Measurements from ENCODE around the gene PCBD2.
"Not testable (repeated sequence)": the region's sequence is repeated elsewhere in the genome, so short reads cannot be mapped to it uniquely, and the experiment has no call there.

The PCBD2 gene

GRCh38 chr5:134910752-134911151 is 5.8 kb downstream of the PCBD2 start:
- not testable (repeated sequence) for DNase-seq

- no peak for DNase-seq
These were observed 6.6 kb downstream of the PCBD2 start for GRCh38 chr5:134911285-134912206.

GRCh38 chr5:134913254-134913653 is 8.3 kb downstream of the PCBD2 start:
- DNase-seq: no peak

- DNase-seq: no peak
These were observed 8.9 kb downstream of the PCBD2 start for GRCh38 chr5:134913795-134914194.

- DNase-seq: no peak
These were observed 12.3 kb downstream of the PCBD2 start for GRCh38 chr5:134917070-134917815.

GRCh38 chr5:134918861-134919260 is 13.9 kb downstream of the PCBD2 start:
- DNase-seq: no peak

GRCh38 chr5:134920848-134921575 is 16.1 kb downstream of the PCBD2 start:
- DNase-seq: no peak

- DNase-seq: no peak
These were observed 27.6 kb downstream of the PCBD2 start for GRCh38 chr5:134932508-134932907.

GRCh38 chr5:134934202-134934601 is 29.3 kb downstream of the PCBD2 start:
- no peak for DNase-seq

GRCh38 chr5:134935711-134936602 is 31.0 kb downstream of the PCBD2 start:
- no peak for DNase-seq

GRCh38 chr5:134937526-134937925 is 32.6 kb downstream of the PCBD2 start:
- DNase-seq: no peak

- DNase-seq: no peak
These were observed 33.1 kb downstream of the PCBD2 start for GRCh38 chr5:134938030-134938429.

GRCh38 chr5:134939500-134939899 is 34.6 kb downstream of the PCBD2 start:
- no peak for DNase-seq

- no peak for DNase-seq
These were observed 38.6 kb downstream of the PCBD2 start for GRCh38 chr5:134943547-134943946.

- no peak for DNase-seq
These were observed 39.7 kb downstream of the PCBD2 start for GRCh38 chr5:134944630-134945029.

- DNase-seq: no peak
These were observed 40.1 kb downstream of the PCBD2 start for GRCh38 chr5:134945041-134945440.

GRCh38 chr5:134948911-134949310 is 44.0 kb downstream of the PCBD2 start:
- no peak for DNase-seq

- no peak for DNase-seq
These were observed 44.4 kb downstream of the PCBD2 start for GRCh38 chr5:134949316-134949715.

- DNase-seq: no peak
These were observed 53.1 kb downstream of the PCBD2 start for GRCh38 chr5:134957920-134958608.

- no peak for DNase-seq
These were observed 53.8 kb downstream of the PCBD2 start for GRCh38 chr5:134958755-134959154.

GRCh38 chr5:134963098-134963497 is 58.2 kb downstream of the PCBD2 start:
- DNase-seq: no peak
